ENCODE data around the gene LRRC4C.

GRCh38 chr11:40827116-40827515 is 632.3 kb downstream of the LRRC4C start:
- TF ChIP-seq CTCF (IDR thresholded peaks at IDR 0.05) (no peak), EP300 (IDR thresholded peaks at IDR 0.05) (no peak)
